Loucy (cell line): Measurements from ENCODE around the gene NEK5.
"Not testable (repeated sequence)": the region's sequence is repeated elsewhere in the genome, so short reads cannot be mapped to it uniquely, and the experiment has no call there.

Source experiments
- H2AFZ ChIP-seq: fragments of 200-600 bp; sonication (generic); 2 replicates; pipeline ENCODE4 v1.6.0; 2016; ENCODE audit warnings: antibody characterized with exemption, mild to moderate bottlenecking, low read length, moderate library complexity
- H3F3A ChIP-seq: fragments of 200-600 bp; 2 replicates; pipeline ENCODE4 v1.6.0; 2016; ENCODE audit warnings: antibody characterized with exemption, low read depth, mild to moderate bottlenecking
- H3K27me3 ChIP-seq: fragments of 200-600 bp; sonication (generic); 2 replicates; pipeline ENCODE4 v1.6.1; 2014; ENCODE audit warnings: low read length, mild to moderate bottlenecking; ENCODE audit not compliant: insufficient read depth, poor library complexity, severe bottlenecking
- H3K36me3 ChIP-seq: fragments of 200-600 bp; sonication (generic); 2 replicates; pipeline ENCODE4 v1.6.1; 2016; ENCODE audit warnings: low read length; ENCODE audit not compliant: insufficient read depth
- H3K4me1 ChIP-seq: fragments of 200-600 bp; sonication (generic); 2 replicates; pipeline ENCODE4 v1.5.1; 2014; ENCODE audit warnings: low read length, mild to moderate bottlenecking; ENCODE audit not compliant: insufficient read depth, poor library complexity, severe bottlenecking
- H3K4me2 ChIP-seq: fragments of 200-600 bp; sonication (generic); 2 replicates; pipeline ENCODE4 v1.6.0; 2014; ENCODE audit warnings: antibody characterized with exemption, low read length, low read depth, mild to moderate bottlenecking; ENCODE audit not compliant: poor library complexity, severe bottlenecking
- H3K4me3 ChIP-seq: fragments of 200-600 bp; sonication (generic); 2 replicates; pipeline ENCODE4 v1.5.1; 2014; ENCODE audit warnings: low read length, mild to moderate bottlenecking, mixed read lengths; ENCODE audit not compliant: poor library complexity, severe bottlenecking
- H3K79me2 ChIP-seq: fragments of 200-600 bp; sonication (generic); 2 replicates; pipeline ENCODE4 v1.6.1; 2014; ENCODE audit warnings: low read length; ENCODE audit not compliant: insufficient read depth
- H3K9ac ChIP-seq: fragments of 200-600 bp; sonication (generic); 2 replicates; pipeline ENCODE4 v1.6.0; 2014; ENCODE audit warnings: mild to moderate bottlenecking, low read depth, low read length, moderate library complexity; ENCODE audit not compliant: poor library complexity, severe bottlenecking
- H3K9me2 ChIP-seq: fragments of 200-600 bp; sonication (generic); replicated peaks from 2 replicates; pipeline ENCODE4 v1.6.1; 2016; ENCODE audit warnings: low read depth, low read length, mixed read lengths
- H3K9me3 ChIP-seq: fragments of 200-600 bp; sonication (generic); 2 replicates; pipeline ENCODE4 v1.6.1; 2014; ENCODE audit warnings: mild to moderate bottlenecking, antibody characterized with exemption, low read length, low read depth; ENCODE audit not compliant: insufficient read depth
- H4K20me1 ChIP-seq: fragments of 200-600 bp; sonication (generic); 2 replicates; pipeline ENCODE4 v1.6.0; 2014; ENCODE audit warnings: antibody characterized with exemption, low read length, mild to moderate bottlenecking; ENCODE audit not compliant: insufficient read depth, poor library complexity, severe bottlenecking
- EZH2phosphoT487 ChIP-seq: fragments of 200-600 bp; IDR thresholded peaks from 2 replicates; pipeline ENCODE4 v1.6.1; 2018; ENCODE audit warnings: antibody characterized with exemption, mild to moderate bottlenecking, moderate library complexity, borderline replicate concordance
- TF ChIP-seq, protein P1 (sequence below): fragments of 200-600 bp; sonication (generic); conservative IDR thresholded peaks from 2 replicates; pipeline ENCODE4 v1.5.1; 2014; ENCODE audit warnings: mild to moderate bottlenecking, antibody characterized with exemption, low read length

NEK5 gene

GRCh38 chr13:52128714-52129700 lies at the start of gene NEK5:
Gene NEK5, minus strand, starts transcription at chr13:52129073. Its CDS starts 1,591 bp downstream, at chr13:52127482.
- peak within 1 kb of the TSS; percentile 96 for H3K4me2 ChIP-seq
- H3K36me3 ChIP-seq = peaks cover 15% of the 10 kb centered on the region; the same call in 1 of the 2 replicates
- H3K4me3 ChIP-seq = peak within 1 kb of the TSS; percentile 74
- no peaks in the 10 kb centered on the region for H3K27me3 ChIP-seq
- H3K9me3 ChIP-seq = no peaks in the 10 kb centered on the region
- no peaks in the 10 kb centered on the region for H3F3A ChIP-seq
- H3K4me1 ChIP-seq = peaks cover 8% of the 10 kb centered on the region
- TF ChIP-seq EZH2phosphoT487 = no peak
- TF ChIP-seq, protein P1, sequence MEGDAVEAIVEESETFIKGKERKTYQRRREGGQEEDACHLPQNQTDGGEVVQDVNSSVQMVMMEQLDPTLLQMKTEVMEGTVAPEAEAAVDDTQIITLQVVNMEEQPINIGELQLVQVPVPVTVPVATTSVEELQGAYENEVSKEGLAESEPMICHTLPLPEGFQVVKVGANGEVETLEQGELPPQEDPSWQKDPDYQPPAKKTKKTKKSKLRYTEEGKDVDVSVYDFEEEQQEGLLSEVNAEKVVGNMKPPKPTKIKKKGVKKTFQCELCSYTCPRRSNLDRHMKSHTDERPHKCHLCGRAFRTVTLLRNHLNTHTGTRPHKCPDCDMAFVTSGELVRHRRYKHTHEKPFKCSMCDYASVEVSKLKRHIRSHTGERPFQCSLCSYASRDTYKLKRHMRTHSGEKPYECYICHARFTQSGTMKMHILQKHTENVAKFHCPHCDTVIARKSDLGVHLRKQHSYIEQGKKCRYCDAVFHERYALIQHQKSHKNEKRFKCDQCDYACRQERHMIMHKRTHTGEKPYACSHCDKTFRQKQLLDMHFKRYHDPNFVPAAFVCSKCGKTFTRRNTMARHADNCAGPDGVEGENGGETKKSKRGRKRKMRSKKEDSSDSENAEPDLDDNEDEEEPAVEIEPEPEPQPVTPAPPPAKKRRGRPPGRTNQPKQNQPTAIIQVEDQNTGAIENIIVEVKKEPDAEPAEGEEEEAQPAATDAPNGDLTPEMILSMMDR = peak; percentile 69
- H3K9me2 ChIP-seq = no peaks in the 10 kb centered on the region
- H4K20me1 ChIP-seq = no peaks in the 10 kb centered on the region
- peak within 1 kb of the TSS; percentile 76 for H2AFZ ChIP-seq
- H3K79me2 ChIP-seq = no peaks in the 10 kb centered on the region
- peak within 1 kb of the TSS; percentile 2 for H3K9ac ChIP-seq

GRCh38 chr13:52177276-52177675 lies 48.4 kb upstream of the NEK5 start:
- Histone ChIP-seq H2AFZ (no peak overlapping the region), H3F3A (0 out of 2 replicates have a peak, but pooled peaks cover 2% of the 10 kb centered on the region)

GRCh38 chr13:52173970-52174369 lies 45.1 kb upstream of the NEK5 start:
- H3K79me2 ChIP-seq, H4K20me1 ChIP-seq, H2AFZ ChIP-seq, H3K9ac ChIP-seq, H3K27me3 ChIP-seq, H3F3A ChIP-seq, H3K4me2 ChIP-seq, H3K4me3 ChIP-seq, H3K9me3 ChIP-seq, H3K9me2 ChIP-seq: not testable (repeated sequence)
- Histone ChIP-seq H3K36me3 (peaks cover 79% of the 10 kb centered on the region; the same call in 1 of the 2 replicates), H3K4me1 (peaks cover 11% of the 10 kb centered on the region)

More at GRCh38 chr13:52177276-52177675, 48.4 kb upstream of the NEK5 start:
- H4K20me1 ChIP-seq = no peaks in the 10 kb centered on the region
- H3K27me3 ChIP-seq = no peaks in the 10 kb centered on the region
- H3K9ac ChIP-seq = no peak overlapping the region
- H3K4me1 ChIP-seq = peaks cover 11% of the 10 kb centered on the region
- H3K9me3 ChIP-seq = no peaks in the 10 kb centered on the region
- no peaks in the 10 kb centered on the region for H3K9me2 ChIP-seq
- H3K36me3 ChIP-seq = peaks cover 63% of the 10 kb centered on the region; the same call in 1 of the 2 replicates
- no peak overlapping the region for H3K4me3 ChIP-seq
- H3K4me2 ChIP-seq = no peak overlapping the region
- TF ChIP-seq, protein P1 = no peak
- TF ChIP-seq EZH2phosphoT487 = no peak
- no peaks in the 10 kb centered on the region for H3K79me2 ChIP-seq
